Activated CD8-positive, alpha-beta memory T cell treated with anti-CD3 and anti-CD28 coated beads for 48 hours (primary cell): ENCODE results near the gene SLC39A9.
"Not testable (repeated sequence)": the region's sequence is repeated elsewhere in the genome, so short reads cannot be mapped to it uniquely, and the experiment has no call there.

Experiments used
- DNase-seq, 3 experiments: peaks; one replicate each; pipeline ENCODE4 v3.0.0-alpha.2; 2020; ENCODE audit warnings: low read depth in 2 of 3, low spot score in 2 of 3

SLC39A9 gene

GRCh38 chr14:69368381-69368780, 30.1 kb upstream of the SLC39A9 start:
- DNase-seq, result no peak

DNA sequence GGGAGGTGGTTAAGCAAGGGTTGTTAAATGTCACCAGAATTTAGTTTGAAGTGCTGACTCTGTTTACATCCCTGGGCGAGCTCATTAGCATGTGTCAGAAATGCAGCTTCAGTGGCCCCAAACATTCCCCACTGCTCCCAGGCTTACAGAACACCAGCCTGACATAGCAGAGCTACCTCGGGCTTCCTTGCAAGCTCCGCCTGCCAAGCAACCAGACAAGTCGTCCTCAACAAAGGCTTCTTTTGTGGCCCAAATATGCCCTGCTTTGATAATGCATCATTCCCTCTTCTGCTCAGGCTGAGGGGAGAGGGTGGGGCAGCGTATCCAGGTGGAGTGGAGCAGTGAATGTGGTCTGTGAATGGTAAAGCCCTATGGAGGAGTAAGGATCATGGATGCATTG, 28.4 kb upstream of the SLC39A9 start:
- no peak for DNase-seq

- no peak for DNase-seq
Observed at GRCh38 chr14:69372146-69372545, 26.3 kb upstream of the SLC39A9 start.

DNA sequence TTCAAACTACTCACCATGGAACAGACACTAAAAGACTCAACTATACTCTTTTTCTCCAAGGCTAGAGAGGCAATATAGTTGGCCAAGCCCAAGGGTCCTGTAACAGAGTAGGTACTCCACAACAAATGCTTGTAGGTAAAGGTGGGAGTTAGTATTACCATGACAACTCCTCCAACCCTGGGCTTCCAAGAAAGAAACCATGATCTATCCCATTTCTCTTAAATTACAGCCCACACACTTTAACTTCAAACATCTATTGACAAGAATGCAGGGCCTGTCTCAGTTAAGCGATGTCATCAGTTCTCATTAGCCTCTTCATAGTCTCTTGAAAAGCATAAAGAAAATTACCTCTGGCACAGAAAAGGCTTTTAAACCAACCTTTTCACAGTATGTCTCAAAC, 25.4 kb upstream of the SLC39A9 start:
- DNase-seq, result no peak

DNA sequence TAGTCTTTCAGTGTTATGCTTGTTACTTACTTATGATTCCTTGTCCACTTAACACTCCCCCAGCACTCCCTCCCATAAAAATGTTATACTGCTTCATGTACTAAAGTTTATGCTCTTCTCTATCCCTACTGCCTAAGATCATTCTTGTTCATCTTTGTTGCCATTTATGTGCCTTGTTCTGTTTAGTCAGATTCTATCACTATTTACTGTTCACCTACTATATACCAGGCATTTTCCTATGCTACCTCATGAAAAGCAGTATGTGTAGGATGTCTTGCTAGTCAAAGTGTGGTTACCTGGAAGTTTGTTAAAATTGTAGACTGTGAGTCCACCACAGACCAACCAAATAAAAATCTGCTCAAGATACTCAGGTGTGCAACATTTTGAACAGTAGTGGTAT, 24.3 kb upstream of the SLC39A9 start:
- DNase-seq, result no peak

DNA sequence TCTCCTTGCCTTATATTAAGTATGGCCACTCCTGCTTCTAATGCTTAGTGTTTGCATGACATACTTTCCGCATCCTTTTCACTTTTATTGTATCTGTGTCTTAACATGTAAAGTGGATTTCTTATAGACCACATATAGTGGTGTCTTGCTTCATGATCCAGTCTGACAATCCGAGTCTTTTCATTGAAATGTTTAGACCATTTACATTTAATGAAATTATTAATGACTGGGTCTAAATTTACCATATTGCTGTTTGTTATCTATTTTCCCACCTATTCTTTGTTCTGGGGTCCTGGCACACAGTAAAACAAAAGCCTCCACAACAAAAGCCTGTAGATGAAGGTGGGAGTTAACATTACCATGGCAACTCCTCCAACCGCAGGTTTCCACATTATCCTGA, 23.3 kb upstream of the SLC39A9 start:
- no peak for DNase-seq

DNA sequence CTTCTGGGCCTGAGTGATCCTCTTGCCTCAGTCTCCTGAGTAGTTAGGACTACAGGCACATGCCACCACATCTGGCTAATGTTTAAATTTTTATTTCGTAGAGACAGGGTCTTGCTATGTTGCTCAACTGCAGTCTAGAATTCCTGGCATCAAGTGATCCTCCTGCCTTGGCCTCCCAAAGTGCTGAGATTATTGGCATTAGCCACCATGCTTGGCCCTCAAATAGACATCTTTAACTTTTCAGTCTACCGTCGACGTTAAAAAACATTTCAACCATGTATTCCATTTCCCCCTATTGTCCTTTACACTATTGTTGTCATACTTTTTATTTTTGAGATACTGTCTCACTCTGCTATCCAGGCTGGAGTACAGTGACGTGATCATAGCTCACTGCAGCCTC, 22.8 kb upstream of the SLC39A9 start:
- DNase-seq, result no peak

DNA sequence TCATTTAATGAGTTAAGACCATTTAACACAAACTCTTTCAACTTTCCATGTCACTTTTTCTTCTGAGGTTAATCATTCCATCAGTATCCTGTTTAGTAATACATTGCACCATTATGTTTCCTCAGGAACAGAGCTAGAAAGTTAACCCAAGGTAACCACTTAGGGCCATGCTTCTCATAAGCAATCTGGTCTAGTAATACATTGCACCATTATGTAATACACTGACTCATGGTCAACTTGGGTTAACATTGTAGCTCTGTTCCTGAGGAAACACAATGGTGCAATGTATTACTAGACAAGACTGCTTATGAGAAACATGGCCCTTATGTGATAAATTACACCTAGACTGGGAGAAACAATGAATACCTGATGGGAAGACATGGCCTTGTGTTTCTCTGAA, 22.1 kb upstream of the SLC39A9 start:
- no peak for DNase-seq

DNA sequence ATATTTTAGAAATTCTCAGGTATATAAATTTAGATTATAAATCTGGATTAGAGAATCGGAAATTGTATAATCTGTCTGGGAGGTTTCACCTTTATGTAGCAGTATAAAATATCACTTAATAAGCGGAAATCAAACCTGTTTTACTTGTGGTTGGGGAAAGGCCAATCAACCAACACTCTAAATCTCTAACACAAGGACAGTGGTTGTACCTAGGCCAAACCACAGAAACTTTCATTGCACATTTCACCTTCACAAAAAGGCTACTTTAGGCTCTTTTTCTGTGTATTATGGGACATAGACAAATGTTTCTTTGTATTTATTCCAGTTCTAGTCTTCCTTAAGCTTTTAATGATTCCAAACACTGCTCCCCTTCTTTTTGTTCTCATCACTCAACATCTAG, 20.2 kb upstream of the SLC39A9 start:
- DNase-seq, result no peak

DNA sequence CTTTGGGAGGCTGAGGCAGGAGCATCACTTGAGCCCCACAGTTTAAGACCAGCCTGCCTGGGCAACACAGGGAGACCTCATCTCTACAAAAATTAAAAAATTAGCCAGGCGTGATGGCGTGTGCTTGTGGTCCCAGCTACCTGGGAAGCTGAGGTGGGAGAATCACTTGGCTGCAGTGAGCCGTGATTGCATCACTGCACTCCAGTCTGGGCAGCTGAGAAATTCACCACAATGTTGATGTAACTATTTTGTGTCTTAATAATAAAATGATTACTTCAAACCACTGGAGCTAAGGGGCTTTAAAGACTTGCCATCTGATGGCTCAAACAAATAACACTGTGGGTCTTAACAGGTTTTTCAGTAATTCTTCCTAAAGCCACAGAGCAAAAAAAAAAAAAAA, 11.2 kb upstream of the SLC39A9 start:
- DNase-seq, result no peak

GRCh38 chr14:69391400-69391799, 7.1 kb upstream of the SLC39A9 start:
- not testable (repeated sequence) for DNase-seq

DNA sequence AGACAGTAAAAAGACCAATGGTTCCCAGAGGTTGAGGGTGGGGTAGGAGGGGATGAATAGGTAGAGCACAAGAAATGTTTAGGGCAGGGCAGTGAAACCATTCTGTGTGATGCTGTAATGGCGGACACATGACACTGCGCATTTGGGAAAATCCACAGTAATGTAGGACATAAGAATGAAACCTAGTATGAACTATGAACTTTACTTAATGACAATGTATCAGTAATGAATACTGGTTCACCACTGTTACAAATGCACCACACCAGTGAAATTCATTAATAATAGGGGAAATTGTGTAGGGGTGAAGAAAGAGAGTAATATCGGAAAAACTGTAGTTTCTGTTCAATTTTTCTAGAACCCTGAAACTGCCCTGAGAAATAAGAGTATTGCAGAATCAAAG, 6.0 kb upstream of the SLC39A9 start:
- no peak for DNase-seq

DNA sequence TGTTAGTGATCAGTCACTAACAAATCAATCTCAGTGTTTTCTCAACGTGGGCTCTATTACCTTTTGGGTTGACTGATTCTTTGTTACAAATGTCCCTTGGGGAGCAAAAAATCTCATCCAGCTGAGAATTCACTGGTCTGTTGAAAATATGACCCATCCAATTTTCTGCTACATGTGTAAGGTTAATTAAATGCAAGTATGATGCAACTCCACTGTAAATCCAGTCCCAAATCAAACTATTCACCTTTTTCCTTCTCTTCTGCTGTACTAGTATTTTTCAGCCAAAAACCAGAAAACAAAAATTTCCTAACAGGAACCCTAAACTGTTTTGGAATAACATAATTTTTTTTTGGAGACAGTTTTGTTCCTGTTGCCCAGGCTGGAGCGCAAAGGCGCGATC, 2.6 kb upstream of the SLC39A9 start:
- no peak for DNase-seq

DNA sequence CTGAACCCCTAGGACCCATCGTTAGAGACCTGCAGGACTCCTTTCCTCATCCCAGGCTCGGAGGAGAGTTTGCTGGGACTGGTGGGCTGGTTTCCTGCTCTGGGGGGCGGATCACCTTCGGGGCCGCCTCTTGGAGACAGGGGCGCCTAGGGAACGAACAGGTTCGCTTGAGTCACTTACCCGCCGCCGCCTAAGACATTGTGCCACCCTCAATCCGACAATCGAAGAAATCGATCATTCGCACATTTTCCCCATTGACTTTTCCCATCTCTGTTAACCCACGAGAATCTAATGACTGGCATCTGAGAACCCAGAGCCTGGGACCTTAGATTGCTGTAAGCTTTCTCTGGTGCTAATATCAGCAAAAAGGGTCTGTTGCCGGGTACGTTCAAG, 322 bp downstream of the SLC39A9 start:
- DNase-seq, result no peak

- DNase-seq, result no peak
Observed at GRCh38 chr14:69399750-69400149, 1.3 kb downstream of the SLC39A9 start.

DNA sequence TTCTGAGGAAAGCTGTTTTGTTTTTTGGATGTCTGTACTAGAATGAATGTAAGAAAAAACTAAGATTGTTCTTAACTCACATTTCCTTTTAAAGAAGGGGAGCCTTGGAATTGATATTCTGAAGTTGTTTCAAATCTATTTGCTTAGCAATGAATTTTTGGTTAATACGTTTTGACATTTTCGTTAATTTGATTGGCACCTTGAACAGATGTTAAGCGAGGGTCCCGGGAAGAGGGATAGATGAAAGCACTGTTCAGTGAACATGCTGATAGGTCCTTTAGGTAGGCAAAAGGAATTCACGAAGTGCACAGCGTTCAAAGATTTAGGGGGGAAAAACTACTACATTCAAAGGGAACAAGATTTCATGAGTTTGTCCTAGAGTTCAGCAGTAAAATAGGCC, 1.7 kb downstream of the SLC39A9 start:
- no peak for DNase-seq

DNA sequence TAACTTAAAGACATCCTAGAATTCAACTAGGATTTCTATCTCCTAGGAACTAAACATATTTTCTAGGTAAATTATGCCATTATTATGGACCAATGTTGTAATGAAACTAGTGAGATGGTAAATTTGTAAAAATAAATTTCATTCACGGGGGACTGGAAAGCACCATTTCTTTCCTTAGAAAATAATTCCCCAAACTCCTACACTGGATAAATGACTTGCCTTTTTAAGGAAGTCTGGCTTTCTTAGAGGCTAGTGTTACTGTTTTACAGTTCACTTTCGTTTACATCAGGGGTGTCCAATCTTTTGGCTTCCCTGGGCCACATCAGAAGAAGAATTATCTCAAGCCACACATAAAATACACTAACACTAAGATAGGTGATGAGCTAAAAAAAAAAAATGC, 3.3 kb downstream of the SLC39A9 start:
- no peak for DNase-seq

DNA sequence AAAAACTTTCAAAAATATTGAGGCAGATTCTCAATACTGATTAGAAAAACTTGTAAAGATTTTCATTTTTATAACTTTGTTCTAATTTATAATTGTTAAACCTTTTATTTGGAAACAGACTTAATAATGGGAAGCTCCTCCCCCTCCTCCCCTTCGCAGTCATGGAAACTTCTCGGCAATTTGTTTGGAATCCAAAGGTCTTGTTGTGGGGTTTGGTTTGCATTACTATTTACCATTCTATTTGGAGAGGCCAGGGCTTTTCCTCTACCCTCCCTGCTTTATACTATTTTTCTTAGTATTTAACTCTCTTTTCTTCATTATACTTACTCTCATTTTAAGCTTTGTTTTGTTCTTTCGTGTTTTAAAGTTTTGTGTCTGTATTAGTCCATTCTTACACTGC, 6.0 kb downstream of the SLC39A9 start:
- no peak for DNase-seq

DNA sequence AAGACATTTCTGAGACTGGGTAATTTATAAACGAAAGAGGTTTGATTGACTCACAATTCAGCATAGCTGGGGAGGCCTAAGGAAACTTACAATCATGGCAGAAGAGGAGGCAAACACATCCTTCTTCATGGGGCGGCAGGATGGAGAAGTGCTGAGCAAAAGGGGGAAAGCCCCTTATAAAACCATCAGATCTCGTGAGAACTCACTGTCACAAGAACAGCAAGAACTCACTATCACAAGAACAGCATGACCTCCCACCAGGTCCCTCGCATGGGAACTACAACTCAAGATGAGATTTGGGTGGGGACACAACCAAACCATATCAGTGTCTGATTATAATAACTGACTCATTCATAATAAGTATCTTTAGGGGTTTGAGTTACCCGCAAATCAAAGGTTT, 6.4 kb downstream of the SLC39A9 start:
- DNase-seq, result no peak

DNA sequence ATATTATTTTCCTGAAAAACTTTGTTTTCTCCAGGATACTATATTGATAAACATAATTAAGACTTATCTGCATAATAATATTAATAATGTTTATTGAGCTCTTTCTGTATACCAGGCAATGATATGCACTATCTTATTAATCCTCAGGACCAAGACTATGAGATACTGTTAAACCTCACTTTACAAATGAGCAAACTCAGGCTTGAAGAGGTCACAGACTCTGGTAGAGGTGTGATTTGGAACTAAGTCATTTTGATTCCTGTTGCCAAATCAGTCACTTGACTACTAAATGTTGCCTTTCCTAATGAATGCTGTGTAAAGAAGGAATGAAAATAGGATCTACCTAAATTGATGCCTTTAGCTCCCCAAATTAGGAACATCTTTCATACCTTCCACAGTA, 7.3 kb downstream of the SLC39A9 start:
- no peak for DNase-seq

DNA sequence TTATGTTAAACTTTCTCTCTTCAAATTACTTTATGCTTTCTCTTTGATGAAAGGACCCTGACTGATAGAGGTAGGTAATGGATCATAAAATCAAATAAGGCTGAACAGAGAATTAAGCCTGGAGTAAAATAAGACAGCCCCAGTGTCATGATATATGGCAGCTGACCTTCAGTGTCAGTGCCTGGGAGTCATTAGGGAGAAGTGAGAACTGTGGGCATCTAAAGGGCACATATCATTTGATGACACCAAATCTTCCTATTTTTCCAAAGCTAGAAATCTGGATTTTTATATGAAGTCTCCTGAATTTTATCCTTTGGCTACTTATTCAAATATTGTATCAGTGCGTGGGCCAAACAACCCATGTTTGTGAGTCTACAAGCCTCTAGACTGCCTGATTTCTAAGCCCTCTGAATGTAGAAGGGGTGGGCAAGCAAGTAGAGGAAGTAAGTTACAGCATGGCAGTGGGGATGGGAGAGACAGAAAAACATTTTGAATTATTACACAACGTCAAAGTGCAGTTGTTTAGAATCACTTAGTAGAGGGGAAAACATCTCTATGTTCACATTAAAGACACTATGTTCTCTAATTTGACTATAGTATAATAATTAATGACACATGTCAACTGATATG, 10.0 kb downstream of the SLC39A9 start:
- no peak for DNase-seq

DNA sequence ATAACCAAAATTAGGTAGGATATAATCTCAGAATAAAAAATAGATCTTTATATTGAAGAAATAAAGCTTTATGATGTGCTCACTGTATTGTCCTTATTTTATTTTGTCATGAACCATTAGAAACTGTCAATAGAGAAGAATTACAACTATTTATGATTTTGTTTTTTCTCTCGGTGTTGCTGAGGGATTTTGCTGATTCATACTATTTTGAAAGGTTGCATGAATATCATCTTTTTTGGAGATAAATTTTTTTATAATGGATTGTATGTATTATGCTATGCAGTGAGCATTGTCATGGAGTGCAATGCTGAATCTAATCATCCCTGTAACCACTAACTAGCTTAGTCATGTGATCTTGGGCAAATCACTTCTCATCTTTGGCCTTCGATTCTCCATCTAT, 15.0 kb downstream of the SLC39A9 start:
- no peak for DNase-seq

DNA sequence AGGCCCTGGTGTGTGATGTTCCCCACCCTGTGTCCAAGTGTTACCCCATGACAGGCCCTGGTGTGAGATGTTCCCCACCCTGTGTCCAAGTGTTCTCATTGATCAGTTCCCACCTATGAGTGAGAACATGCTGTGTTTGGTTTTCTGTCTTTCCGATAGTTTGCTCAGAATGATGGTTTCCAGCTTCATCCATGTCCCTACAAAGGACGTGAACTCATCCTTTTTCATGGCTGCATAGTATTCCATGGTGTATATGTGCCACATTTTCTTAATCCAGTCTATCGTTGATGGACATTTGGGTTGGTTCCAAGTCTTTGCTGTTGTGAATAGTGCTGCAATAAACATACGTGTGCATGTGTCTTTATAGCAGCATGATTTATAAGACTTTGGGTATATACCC, 17.6 kb downstream of the SLC39A9 start:
- not testable (repeated sequence) for DNase-seq

GRCh38 chr14:69423279-69423678, 24.8 kb downstream of the SLC39A9 start:
- no peak for DNase-seq
